HG03060 (cell line): Measurements from ENCODE around the gene FAT1.

Experiments used
- ATAC-seq: cut with Tn5 transposase; IDR thresholded peaks from one replicate; pipeline ENCODE4 v1.9.1; 2021; ENCODE audit warnings: low read depth, moderate number of reproducible peaks; ENCODE audit not compliant: unreplicated experiment

FAT1 gene

DNA sequence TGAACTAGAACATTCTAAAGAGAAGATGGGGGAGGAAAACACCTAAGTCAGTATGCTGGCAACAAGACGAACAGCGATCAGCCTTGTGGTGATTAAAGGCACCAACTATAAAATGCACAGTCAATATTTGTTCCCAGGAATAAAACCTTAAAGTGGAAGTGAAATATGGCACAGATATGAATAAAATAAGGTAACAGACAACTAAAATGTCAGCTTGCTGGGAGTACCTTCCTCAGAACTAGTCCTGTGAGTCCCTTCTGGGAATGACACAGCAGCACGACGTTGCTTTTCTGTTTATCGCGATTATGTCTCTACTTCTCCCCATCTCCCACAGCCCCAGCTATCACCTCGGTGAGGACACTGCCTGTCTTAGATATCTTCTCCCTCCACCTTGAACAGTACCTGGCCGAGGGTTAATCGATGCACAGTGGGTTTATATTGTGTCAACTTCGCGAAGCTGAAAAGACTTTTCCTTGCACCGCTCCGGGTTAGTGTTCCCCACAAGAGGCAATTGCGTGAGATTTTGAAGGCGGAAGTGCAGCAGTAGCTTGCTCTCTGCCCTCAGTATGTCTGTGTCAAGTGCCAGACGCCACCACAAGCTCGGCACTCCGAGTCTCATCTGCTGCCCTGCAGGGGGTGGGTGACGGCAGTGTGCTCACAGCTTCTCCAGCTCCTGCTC is 185.7 kb downstream of the FAT1 start:
- no peak for ATAC-seq
